Adipose tissue (tissue), 3 donors: ENCODE measurements around the gene SLC12A6. TPM values are rescaled to one million over a fixed set of nuclear protein-coding genes. Genes with fewer than 3 reads are reported as not detected.
A peak's percentile ranks its signal among the peaks of the same experiment; 100 is the strongest.
"Not testable (repeated sequence)": the region's sequence is repeated elsewhere in the genome, so short reads cannot be mapped to it uniquely, and the experiment has no call there.

Source experiments
- H3K27ac ChIP-seq: one replicate; pipeline ENCODE4 v1.5.1; 2013; ENCODE audit warnings: low read depth, low read length
- WGBS, 3 donors: extraction: QIAGEN DNeasy Blood & Tissue Kit; methylation state at CpG; one replicate each; pipeline ENCODE4 v1.1.7; 2013; 5-methylcytosine and 5-hydroxymethylcytosine counted together
- polyA plus RNA-seq, 3 donors: library from polyadenylated mRNA; stranded (reverse); fragments of 200-250 nt; gene quantifications; one replicate each; pipeline ENCODE4 v1.2.3, GENCODE V29; 2013
- donor health status: healthy with polysubstance abuse.
- donor health status: Bipolar disorder and iron deficiency.
- donor health status: healthy.

The SLC12A6 gene
- polyA plus RNA-seq, 3 donors = 3.6 to 7.6 (median 5.8) TPM

GRCh38 chr15:34359416-34359815, 21.8 kb upstream of the SLC12A6 start:
- 76 to 82% (median 80%) methylated on average over 3 of the region's 3 CpGs for WGBS, 3 donors
- H3K27ac ChIP-seq = no peak overlapping the region

- WGBS, 3 donors = 96 to 97% (median 97%) methylated on average over 4 of the region's 4 CpGs
- no peak overlapping the region for H3K27ac ChIP-seq
Measured at GRCh38 chr15:34358948-34359347, 21.4 kb upstream of the SLC12A6 start.

GRCh38 chr15:34358367-34358766, 20.8 kb upstream of the SLC12A6 start:
- 67 to 82% (median 81%) methylated on average over 3 of the region's 3 CpGs for WGBS, 3 donors
- no peak overlapping the region for H3K27ac ChIP-seq

- WGBS, 3 donors = 80 to 85% (median 82%) methylated on average over 1 of the region's 1 CpG
- no peak overlapping the region for H3K27ac ChIP-seq
Measured at GRCh38 chr15:34357653-34358052, 20.1 kb upstream of the SLC12A6 start.

GRCh38 chr15:34355241-34355640, 17.7 kb upstream of the SLC12A6 start:
- 86 to 89% (median 88%) methylated on average over 9 of the region's 9 CpGs for WGBS, 3 donors
- H3K27ac ChIP-seq = no peak overlapping the region

- 91 to 93% (median 93%) methylated on average over 7 of the region's 7 CpGs for WGBS, 3 donors
- no peak overlapping the region for H3K27ac ChIP-seq
Measured at GRCh38 chr15:34354286-34354685, 16.7 kb upstream of the SLC12A6 start.

- no peak overlapping the region for H3K27ac ChIP-seq
- WGBS, 3 donors = 72 to 81% (median 77%) methylated on average over 2 of the region's 2 CpGs
Measured at GRCh38 chr15:34353627-34354026, 16.0 kb upstream of the SLC12A6 start.

- 92 to 97% (median 93%) methylated on average over 12 of the region's 12 CpGs for WGBS, 3 donors
- not testable (repeated sequence) for H3K27ac ChIP-seq
Measured at GRCh38 chr15:34352996-34353395, 15.4 kb upstream of the SLC12A6 start.

GRCh38 chr15:34349769-34350168, 12.2 kb upstream of the SLC12A6 start:
- 80 to 88% (median 81%) methylated on average over 4 of the region's 4 CpGs for WGBS, 3 donors
- H3K27ac ChIP-seq = no peak overlapping the region

GRCh38 chr15:34348735-34349300, 11.2 kb upstream of the SLC12A6 start:
- WGBS, 3 donors = 48 to 74% (median 67%) methylated on average over 1 of the region's 1 CpG
- no peak overlapping the region for H3K27ac ChIP-seq

- H3K27ac ChIP-seq = no peak overlapping the region
- 76 to 80% (median 77%) methylated on average over 13 of the region's 13 CpGs for WGBS, 3 donors
Measured at GRCh38 chr15:34347951-34348638, 10.5 kb upstream of the SLC12A6 start.

GRCh38 chr15:34342737-34343575, 5.4 kb upstream of the SLC12A6 start, which contains the start of the genes NOP10 and NUTM1:
Gene NOP10 (minus strand): TSS chr15:34343136. CDS start chr15:34343073, 63 bp downstream.
Gene NUTM1 (plus strand): TSS chr15:34343315. CDS start chr15:34343697, 382 bp downstream.
- no peak within 1 kb of the TSS for H3K27ac ChIP-seq
- WGBS, 3 donors = 0 to 2% (median 2%) methylated on average over 38 of the region's 38 CpGs

- not testable (repeated sequence) for H3K27ac ChIP-seq
- 37 to 41% (median 38%) methylated on average over 26 of the region's 26 CpGs for WGBS, 3 donors
Measured at GRCh38 chr15:34342213-34342736, 4.7 kb upstream of the SLC12A6 start.

GRCh38 chr15:34341381-34342212, 4.0 kb upstream of the SLC12A6 start:
- H3K27ac ChIP-seq = no peak overlapping the region
- WGBS, 3 donors = 87 to 94% (median 90%) methylated on average over 15 of the region's 15 CpGs

GRCh38 chr15:34339946-34340345, 2.4 kb upstream of the SLC12A6 start:
- no peak overlapping the region for H3K27ac ChIP-seq
- WGBS, 3 donors = 95 to 99% (median 95%) methylated on average over 3 of the region's 3 CpGs

- WGBS, 3 donors = 71 to 82% (median 77%) methylated on average over 16 of the region's 16 CpGs
Measured at GRCh38 chr15:34338347-34338746, 766 bp upstream of the SLC12A6 start.

GRCh38 chr15:34336991-34337556, 507 bp downstream of the SLC12A6 start:
- WGBS, 3 donors = 1 to 2% (median 2%) methylated on average over 25 to 26 of the region's 26 CpGs
- peak overlapping the region; percentile 47 for H3K27ac ChIP-seq

More at GRCh38 chr15:34338347-34338746, 766 bp upstream of the SLC12A6 start:
- H3K27ac ChIP-seq = no peak overlapping the region
